MCF 10A (cell line): Measurements from ENCODE around the gene TUBA4A. TPM values are rescaled to one million over a fixed set of nuclear protein-coding genes. Genes with fewer than 3 reads are reported as not detected.

Source experiments
- BruUV-seq: library from RNA; stranded (reverse); fragments of 400-500 nt; replicated peaks from 2 replicates; lab custom pipeline; 2021; lab: Mats Ljungman, UMichigan
- CTCF ChIA-PET: fragments of 300-600 bp; sonication (Branson Sonifier 250); formaldehyde crosslinking; extraction: SDS; loops from one replicate; lab custom pipeline; 2021; ENCODE audit warnings: antibody characterized with exemption, inconsistent platforms; lab: Yijun Ruan, JAX
- POLR2A ChIA-PET: fragments of 300-600, 350-650 bp; sonication (Branson Sonifier 250); formaldehyde crosslinking; extraction: SDS; loops from one replicate; lab custom pipeline; 2020; ENCODE audit warnings: antibody characterized with exemption, inconsistent platforms; lab: Yijun Ruan, JAX
- DNase-seq: peaks from one replicate; pipeline ENCODE4 v3.0.0-alpha.2; 2018; ENCODE audit not compliant: unreplicated experiment
- H3K27ac Mint-ChIP-seq: one replicate; pipeline ENCODE4 v1.8.0; 2022; ENCODE audit warnings: mild to moderate bottlenecking, low read depth, mixed read lengths; ENCODE audit not compliant: unreplicated experiment
- H3K27me3 Mint-ChIP-seq: one replicate; pipeline ENCODE4 v1.8.0; 2022; ENCODE audit warnings: mixed read lengths; ENCODE audit not compliant: insufficient read depth, unreplicated experiment
- H3K36me3 Mint-ChIP-seq: one replicate; pipeline ENCODE4 v1.8.0; 2022; ENCODE audit warnings: mild to moderate bottlenecking, moderate library complexity, mixed read lengths; ENCODE audit not compliant: insufficient read depth, unreplicated experiment
- H3K4me1 Mint-ChIP-seq: one replicate; pipeline ENCODE4 v1.8.0; 2022; ENCODE audit warnings: mixed read lengths; ENCODE audit not compliant: insufficient read depth, unreplicated experiment
- H3K4me3 Mint-ChIP-seq: one replicate; pipeline ENCODE4 v1.8.0; 2022; ENCODE audit warnings: mild to moderate bottlenecking, moderate library complexity, mixed read lengths; ENCODE audit not compliant: unreplicated experiment
- H3K9me3 Mint-ChIP-seq: one replicate; pipeline ENCODE4 v1.8.0; 2022; ENCODE audit warnings: mixed read lengths; ENCODE audit not compliant: unreplicated experiment
- intact Hi-C: fragments of 100-400 bp; cut with micrococcal nuclease; formaldehyde crosslinking; loops from 2 replicates; pipeline ENCODE4 v1.14.1; 2022
- total RNA-seq: library from RNA; stranded (reverse); gene quantifications from 2 replicates; pipeline ENCODE4 v1.2.3, GENCODE V29; 2022
- TF ChIP-seq, protein P1 (sequence below): fragments of 200-600 bp; IDR thresholded peaks from one replicate; pipeline ENCODE4 v1.8.0; 2022; ENCODE audit warnings: antibody characterized with exemption, mild to moderate bottlenecking; ENCODE audit not compliant: unreplicated experiment

Gene TUBA4A
- total RNA-seq, 1 experiment from 2014 or later = 80.5 TPM

DNA sequence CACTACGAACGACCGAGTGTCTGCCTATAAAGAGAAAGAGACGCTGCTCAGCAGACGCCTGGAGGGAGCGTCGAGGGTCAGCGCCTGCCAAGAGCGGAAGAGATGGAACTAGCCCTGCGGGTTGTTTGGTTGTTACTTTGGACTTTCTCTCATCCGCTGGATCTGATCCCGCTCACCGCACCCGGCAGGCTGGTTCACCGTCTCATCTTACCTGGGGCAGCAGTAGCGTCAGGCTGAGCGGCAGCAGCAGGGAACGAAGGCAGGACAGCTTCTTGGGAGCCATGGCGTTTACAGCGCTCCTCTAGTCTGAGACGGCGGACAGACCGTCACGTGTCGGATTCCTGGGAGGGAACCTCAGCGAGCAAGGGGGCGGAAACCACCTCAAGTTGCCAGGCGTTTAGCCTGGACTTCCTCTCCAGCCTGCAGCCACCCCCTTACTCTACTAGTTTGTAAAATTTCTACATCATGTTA lies 10.4 kb downstream of the TUBA4A start:
- Mint-ChIP-seq H3K27ac (no peak overlapping the region), H3K27me3 (no peaks in the 10 kb centered on the region), H3K4me3 (no peak overlapping the region), H3K36me3 (peaks cover 30% of the 10 kb centered on the region), H3K4me1 (peaks cover under 1% of the 10 kb centered on the region), H3K9me3 (no peaks in the 10 kb centered on the region)
- intact Hi-C loops = no loop called here
- POLR2A ChIA-PET = interaction anchor here (14.1 kb wide), 1 partner anchor 10 kb away, joined by 401 read pairs; the partner anchor contains the start of genes ANKZF1 and ATG9A
- no peak for DNase-seq
- CTCF ChIA-PET = interaction anchor here (10.3 kb wide), 1 partner anchor 52 kb away, joined by 123 read pairs; no protein-coding TSS in a partner anchor
- TF ChIP-seq, protein P1, sequence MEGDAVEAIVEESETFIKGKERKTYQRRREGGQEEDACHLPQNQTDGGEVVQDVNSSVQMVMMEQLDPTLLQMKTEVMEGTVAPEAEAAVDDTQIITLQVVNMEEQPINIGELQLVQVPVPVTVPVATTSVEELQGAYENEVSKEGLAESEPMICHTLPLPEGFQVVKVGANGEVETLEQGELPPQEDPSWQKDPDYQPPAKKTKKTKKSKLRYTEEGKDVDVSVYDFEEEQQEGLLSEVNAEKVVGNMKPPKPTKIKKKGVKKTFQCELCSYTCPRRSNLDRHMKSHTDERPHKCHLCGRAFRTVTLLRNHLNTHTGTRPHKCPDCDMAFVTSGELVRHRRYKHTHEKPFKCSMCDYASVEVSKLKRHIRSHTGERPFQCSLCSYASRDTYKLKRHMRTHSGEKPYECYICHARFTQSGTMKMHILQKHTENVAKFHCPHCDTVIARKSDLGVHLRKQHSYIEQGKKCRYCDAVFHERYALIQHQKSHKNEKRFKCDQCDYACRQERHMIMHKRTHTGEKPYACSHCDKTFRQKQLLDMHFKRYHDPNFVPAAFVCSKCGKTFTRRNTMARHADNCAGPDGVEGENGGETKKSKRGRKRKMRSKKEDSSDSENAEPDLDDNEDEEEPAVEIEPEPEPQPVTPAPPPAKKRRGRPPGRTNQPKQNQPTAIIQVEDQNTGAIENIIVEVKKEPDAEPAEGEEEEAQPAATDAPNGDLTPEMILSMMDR = no peak
- no TSS peak for BruUV-seq

DNA sequence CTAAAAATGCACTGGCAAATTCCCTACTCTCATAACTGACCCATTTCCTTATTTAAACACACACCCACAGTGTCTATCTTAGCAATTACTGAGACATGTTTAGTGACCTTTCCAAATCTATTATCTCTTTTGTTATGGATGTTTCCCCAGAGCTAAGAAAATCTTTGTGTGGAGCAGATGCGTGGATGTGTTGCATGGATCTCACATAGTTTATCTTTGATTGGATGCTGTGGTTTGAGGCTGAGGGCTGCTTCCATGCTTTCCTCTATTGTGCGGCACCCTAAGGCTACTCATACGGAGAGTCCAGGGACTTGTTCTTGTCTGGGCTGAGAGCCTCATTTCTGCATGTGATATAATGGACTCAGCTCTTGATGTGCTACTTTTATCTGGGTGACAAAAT lies 19.4 kb downstream of the TUBA4A start:
- H3K4me1 Mint-ChIP-seq = no peaks in the 10 kb centered on the region
- CTCF ChIA-PET = interaction anchor here (0.6 to 1.7 kb wide), 3 partner anchors 25 to 65 kb away, joined by 3 to 6 read pairs (median 6); no protein-coding TSS in a partner anchor
- POLR2A ChIA-PET = interaction anchor here (1.2 to 14.6 kb wide), 2 partner anchors 16 kb away, joined by 3 to 401 read pairs; partner anchors contain the start of genes GLB1L, STK16, TUBA4A and TUBA4B
- H3K27me3 Mint-ChIP-seq = no peaks in the 10 kb centered on the region
- TF ChIP-seq, protein P1 = no peak
- no peak overlapping the region for H3K27ac Mint-ChIP-seq
- H3K9me3 Mint-ChIP-seq = no peaks in the 10 kb centered on the region
- H3K36me3 Mint-ChIP-seq = peaks cover 68% of the 10 kb centered on the region
- no peak overlapping the region for H3K4me3 Mint-ChIP-seq
- BruUV-seq = no TSS peak
- intact Hi-C loops = no loop called here
- DNase-seq = no peak

DNA sequence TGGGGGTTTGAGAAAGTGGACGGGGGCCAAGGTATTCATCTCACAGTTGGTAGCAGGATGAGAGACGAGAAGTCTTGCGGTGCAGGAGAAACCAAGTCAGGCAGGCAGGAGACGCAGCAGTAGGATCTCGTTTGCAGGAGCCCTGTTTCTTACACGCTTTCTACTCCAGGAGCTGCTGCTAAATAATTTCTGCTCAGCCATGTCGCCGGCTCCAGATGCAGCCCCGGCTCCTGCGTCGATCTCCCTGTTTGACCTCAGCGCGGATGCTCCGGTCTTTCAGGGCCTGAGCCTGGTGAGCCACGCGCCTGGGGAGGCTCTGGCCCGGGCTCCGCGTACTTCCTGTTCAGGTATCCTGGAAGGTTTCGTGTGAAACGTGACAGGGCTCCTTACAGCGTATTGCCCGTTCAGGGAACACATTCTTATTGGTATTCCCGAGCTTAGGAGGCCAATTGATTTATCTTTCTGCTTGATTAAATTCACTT lies 23.6 kb downstream of the TUBA4A start:
- H3K4me1 Mint-ChIP-seq = peaks cover 12% of the 10 kb centered on the region
- peak overlapping the region; percentile 100 for H3K4me3 Mint-ChIP-seq
- peak; percentile 49 for DNase-seq
- no peaks in the 10 kb centered on the region for H3K9me3 Mint-ChIP-seq
- H3K27me3 Mint-ChIP-seq = no peaks in the 10 kb centered on the region
- ChIA-PET CTCF (interaction anchor here (0.6 to 4.9 kb wide), 12 partner anchors 12 to 513 kb away, joined by 3 to 41 read pairs (median 5); partner anchors contain the start of genes CNPPD1 and GLB1L), POLR2A (interaction anchor here (0.6 to 14.6 kb wide), 33 partner anchors 8 to 960 kb away, joined by 3 to 401 read pairs (median 5); partner anchors contain the start of genes AAMP, ABCB6, CNPPD1 and DNAJB2)
- peaks cover 67% of the 10 kb centered on the region for H3K36me3 Mint-ChIP-seq
- intact Hi-C loops = loop anchor here (2.0 kb wide), 1 partner anchor 15 kb away; the partner anchor contains the start of genes GLB1L and STK16
- peak overlapping the region; percentile 99 for H3K27ac Mint-ChIP-seq
- BruUV-seq = TSS peak; percentile 63
- TF ChIP-seq, protein P1 = no peak
